ENCODE data around the gene NUP98.
"Not testable (repeated sequence)": the region's sequence is repeated elsewhere in the genome, so short reads cannot be mapped to it uniquely, and the experiment has no call there.

Gene NUP98

DNA sequence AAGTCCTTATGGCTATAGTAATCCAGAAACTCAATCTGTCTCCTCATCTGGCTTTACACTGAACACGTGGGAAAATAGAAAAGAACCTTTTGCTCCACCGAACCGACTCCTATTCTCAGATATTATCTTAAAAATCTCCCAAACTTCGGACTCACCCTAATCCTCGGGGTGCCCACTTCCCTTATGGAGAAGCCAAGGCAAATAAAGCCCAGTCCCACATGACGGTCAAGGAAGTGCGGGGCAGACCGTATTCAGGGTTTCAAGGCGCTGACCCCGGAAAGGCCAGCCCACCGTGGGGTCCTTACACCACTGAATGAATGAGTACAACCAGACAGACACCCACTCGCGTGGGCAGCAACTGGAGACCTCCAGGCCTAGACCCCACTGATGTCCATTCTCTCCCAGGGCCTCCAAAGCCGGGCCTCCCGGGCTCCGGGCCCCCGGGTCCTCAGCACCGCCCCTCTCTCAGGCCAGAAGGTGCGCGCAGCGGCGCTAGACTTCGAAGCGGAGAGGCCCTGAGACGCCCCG, 489 bp downstream of the NUP98 start:
- no peak for DNase-seq

DNA sequence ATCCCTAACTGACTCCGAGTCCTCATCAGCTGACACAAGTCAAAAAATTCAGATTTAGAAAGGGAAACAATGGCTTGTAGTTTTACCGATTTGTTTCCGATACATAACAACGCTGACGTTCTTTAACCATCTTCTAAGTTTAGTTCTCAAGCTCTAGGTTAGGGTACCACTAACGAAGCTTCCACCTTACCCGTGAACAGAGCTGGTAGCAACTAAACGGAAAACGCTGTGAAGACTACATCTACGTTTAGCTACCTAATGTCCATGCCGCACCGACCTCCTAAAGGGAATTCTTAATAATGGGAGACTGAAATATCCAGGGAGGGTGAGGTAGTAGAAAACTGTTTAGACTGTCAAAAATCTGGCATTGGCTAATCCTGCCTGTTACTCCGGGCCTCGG, 1.0 kb downstream of the NUP98 start:
- no peak for DNase-seq

DNA sequence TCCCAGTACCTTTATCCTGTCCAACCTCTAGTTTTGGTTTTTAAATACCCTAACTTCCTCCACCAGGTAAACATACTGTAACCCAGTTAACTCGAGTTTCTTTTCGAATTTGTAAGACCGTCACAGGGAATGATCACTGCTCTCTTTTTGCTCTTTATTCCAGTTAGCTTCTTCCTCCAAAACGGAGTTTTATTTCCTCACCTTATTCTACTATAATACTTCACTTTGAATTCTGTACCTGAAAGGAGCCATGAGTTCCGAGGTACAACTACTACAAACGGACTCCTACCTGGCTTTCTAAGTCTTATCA, 1.4 kb downstream of the NUP98 start:
- DNase-seq, result no peak

GRCh38 chr11:3795131-3796001, 2.0 kb downstream of the NUP98 start:
- DNase-seq, result no peak

GRCh38 chr11:3794387-3794786, 3.0 kb downstream of the NUP98 start:
- not testable (repeated sequence) for DNase-seq

DNA sequence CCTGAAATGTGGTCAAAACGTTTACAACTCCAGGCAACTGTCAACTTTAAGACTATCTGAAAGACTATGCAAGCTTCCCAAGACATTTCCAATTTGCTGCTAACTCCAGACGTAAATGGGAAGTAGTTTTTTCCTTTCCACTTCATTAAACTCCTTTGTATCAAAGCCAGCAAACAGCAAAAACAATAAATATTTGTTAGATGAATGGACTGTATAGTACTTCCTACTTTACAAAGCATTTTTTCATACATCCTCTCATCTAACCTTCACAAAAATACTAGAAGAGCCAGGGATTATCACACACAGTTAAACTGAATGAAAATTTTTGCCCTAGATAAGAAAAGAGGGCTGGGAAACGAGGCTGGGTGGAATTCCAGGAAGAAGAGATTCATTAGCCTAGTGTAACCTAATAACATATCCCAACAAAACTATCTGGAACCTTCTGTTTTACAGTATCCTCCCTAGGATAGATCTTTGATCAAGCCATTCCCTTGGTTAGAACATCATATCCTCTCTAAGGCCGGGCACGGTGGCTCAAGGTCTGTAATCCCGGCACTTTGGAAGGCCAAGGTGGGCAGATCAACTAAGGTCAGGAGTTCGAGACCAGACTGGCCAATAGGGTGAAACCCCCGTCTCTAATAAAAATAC, 10.4 kb downstream of the NUP98 start:
- no peak for DNase-seq

- no peak for DNase-seq
Observed at GRCh38 chr11:3783611-3784010, 13.7 kb downstream of the NUP98 start.

DNA sequence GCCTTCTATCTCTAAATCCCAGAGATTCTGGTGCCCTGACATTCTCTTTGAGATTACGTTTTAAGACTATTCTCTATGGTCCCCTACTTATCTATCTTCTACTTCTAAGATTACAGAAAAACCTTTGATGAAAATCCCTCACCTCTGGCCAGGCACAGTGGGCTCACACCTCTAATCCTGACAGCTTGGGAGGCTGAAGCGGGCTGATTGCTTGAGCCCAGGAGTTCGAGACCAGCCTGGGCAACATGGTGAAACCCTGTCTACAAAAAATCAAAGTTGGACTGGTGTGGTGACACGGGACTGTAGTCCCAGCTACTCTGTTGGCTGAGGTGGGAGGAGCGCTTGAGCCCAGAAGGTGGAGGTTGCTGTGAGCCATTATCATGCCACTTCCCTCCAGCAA, 14.4 kb downstream of the NUP98 start:
- no peak for DNase-seq

DNA sequence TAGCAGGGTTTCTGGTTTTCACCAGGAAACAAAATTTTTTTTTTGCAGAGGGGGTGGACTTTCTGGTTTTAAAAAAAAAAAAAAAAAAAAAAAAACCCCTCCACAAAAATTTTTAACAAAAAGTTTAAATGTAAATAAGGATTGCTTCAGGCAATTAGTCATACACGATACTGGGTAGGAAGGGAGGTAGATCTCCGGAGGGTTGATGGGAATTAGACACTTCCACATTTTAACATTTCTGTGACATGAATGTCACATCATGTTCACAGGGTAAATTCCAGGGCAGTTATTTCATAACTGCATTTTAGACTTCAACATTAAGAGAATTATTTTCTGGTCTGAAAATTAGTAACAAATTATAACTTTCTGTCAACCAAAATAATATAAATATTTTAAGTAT, 15.9 kb downstream of the NUP98 start:
- DNase-seq, result no peak

DNA sequence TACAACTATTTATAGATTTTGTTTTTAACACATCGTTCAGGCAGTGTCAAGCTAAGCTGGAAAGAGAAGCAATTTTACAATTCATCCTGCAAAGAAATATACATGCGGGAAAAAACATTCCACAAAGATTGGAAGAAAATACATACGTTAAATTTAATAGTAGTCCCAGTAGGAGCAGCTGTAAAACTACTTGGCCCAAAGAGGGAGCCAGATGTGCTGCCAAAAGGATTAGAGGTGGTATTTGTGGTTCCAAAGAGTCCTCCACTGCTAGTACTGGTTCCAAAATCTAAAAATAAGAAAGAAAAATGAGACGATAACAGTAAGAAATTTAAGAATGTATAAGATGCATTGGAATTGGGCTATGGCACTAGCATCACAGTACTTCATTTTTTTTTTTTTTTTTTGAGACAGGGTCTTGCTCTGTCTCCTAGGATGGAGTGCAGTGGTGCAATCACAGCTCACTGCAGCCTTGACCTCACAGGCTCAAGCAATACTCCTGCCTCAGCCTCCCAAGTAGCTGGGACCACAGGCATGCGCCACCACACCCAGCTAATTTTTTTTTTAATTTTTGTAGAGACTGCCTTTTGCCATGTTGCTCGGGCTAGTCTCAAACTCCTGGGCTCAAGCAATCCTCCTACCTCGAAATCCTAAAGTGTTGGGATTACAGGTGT, 21.5 kb downstream of the NUP98 start:
- DNase-seq, result no peak

DNA sequence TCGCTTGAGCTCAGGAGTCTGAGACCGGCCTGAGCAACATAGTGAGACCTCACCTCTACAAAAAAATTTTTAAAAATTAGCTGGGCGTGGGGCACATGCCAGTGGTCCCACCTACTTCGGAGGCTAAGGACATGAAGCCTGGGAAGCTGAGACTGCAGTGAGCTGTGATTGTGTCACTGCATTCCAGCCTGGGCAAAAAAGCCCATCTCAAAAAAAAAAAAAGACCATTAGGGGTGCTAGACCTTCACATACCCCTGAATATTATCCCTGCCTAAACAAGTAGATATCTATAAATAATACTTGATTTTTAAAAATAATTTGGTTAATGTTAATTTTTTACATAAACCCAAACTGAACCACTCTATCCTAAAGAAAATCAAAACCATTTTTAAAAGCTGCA, 24.2 kb downstream of the NUP98 start:
- DNase-seq, result no peak

GRCh38 chr11:3767536-3767935, 29.8 kb downstream of the NUP98 start:
- no peak for DNase-seq

DNA sequence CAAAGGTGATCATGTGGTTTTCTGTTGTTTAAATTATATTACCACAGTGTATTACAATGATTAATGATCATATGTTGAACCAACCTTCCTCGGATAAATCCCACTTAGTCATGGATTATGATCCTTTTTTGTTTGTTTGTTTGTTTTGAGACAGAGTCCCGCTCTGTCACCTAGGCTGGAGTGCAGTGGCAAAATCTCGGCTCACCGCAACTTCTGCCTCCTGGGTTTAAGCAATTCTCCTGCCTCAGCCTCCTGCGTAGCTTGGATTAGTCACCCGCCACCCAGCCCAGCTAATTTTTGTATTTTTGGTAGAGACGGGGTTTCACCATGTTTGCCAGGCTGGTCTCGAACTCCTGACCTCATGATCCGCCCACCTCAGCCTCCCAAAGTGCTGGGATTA, 30.5 kb downstream of the NUP98 start:
- not testable (repeated sequence) for DNase-seq

DNA sequence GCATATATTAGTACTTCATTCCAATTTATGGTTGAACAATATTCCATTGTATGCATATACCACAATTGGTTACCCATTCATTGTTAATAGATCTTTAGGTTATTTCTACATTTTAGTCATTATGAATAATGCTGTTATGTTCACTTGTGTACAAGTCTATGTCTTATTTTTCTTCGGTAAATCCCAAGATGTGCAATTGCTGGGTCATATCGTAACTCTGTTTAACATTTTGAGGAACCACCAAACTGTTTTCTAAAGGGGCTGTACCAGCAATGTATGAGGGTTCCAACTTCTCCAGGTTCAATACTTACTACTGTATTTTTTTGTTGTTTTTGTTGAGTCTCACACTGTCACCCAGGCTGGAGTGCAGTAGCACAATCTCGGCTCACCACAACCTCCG, 33.1 kb downstream of the NUP98 start:
- no peak for DNase-seq

DNA sequence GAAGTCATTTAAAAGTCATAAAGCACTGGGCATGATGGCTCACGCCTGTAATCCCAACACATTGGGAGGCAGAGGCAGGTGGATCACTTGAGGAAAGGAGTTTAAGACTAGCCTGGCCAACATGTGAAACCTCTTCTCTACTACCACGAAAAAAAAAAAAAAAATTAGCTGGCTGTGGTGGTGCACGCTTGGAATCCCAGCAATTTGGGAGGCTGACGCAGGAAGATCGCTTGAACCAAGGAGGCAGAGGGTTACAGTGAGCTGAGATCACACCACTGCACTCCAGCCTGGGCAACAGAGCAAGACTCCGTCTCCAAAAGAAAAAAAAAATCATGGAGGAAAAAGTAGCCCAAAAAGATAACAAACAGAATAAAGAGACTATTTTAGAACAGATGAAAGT, 42.2 kb downstream of the NUP98 start:
- DNase-seq, result no peak

GRCh38 chr11:3753110-3753509, 44.2 kb downstream of the NUP98 start:
- no peak for DNase-seq

- DNase-seq, result no peak
Observed at GRCh38 chr11:3747704-3748103, 49.6 kb downstream of the NUP98 start.

DNA sequence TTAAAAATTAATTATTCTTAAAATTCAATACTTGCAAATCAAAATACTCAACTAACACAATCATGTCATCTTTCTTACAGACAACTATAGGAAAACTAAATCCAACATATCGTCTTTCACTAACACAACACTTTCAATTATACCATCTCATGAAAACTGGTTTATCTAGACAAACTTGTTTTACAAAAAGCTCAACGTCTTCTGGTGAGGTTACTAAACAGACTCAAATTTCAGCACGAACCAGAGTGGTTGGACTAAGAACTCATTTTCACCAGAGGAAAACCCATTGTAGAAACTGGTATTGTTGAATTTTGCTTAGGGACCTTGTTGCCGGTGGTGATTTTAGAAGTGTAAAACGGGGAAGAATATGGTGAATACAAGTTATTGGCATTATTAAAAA, 52.2 kb downstream of the NUP98 start:
- DNase-seq, result no peak

DNA sequence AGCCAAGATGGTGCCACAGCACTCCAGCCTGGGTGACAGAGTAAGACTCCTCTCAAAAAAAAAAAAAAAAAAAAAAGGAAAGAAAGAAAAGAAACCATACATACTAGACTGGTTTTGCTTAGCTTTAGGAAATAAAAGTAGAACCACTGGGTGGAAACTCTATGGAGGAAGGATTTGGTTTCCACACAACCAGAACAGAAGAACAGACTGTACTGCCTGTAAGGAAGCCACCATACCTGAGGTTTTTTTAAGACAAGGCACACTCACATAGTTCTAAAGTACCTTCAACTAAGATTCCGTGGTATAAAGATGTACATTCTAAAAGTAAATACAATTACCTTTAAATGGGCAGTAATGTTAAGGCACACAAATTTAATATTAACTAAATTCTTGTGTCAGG, 58.6 kb downstream of the NUP98 start:
- DNase-seq, result no peak

- no peak for DNase-seq
Observed at GRCh38 chr11:3738241-3738640, 59.1 kb downstream of the NUP98 start.

DNA sequence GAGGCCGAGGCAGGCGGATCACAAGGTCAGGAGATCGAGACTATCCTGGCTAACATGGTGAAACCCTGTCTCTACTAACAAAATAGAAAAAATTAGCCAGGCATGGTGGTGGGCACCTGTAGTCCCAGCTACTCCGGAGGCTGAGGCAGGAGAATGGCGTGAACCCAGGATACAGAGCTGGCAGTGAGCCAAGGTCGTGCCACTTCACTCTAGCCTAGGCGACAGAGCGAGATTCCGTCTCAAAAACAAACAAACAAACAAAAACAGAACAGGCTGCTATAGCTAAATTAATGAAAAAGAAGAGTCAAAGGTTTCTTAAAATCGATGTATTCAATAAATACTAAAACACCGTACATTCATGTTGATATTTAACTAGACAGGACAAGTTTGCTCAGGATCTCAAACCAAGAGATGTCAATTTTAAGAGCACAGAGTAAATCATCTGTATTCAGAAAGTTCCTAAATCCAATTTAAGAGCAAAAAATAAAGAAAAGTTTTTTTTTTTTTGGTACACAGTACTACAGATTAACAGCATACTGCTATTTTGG, 59.9 kb downstream of the NUP98 start:
- DNase-seq, result no peak

DNA sequence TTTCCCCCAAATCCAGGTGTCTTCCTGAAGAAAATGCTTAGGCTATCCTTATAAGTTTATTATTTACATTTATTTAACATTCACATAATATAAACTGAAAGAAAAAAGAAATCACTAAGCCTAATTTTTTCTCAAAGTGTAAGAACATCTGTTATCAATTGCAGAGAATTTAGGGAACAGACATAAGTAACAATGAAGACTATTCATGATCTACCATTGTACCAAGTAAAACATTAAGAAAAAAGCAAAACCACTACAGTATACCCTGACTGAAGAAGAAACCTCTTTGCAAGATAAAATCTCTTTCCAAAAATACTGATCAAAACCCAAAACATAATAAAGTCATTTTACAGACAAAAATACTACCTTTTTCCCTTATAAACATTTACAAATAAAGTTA, 60.5 kb downstream of the NUP98 start:
- DNase-seq, result no peak

GRCh38 chr11:3735827-3736226, 61.5 kb downstream of the NUP98 start:
- DNase-seq, result no peak

Measured in RPMI8226 (cell line).